ENCODE measurements around the gene KRT80.

DNA sequence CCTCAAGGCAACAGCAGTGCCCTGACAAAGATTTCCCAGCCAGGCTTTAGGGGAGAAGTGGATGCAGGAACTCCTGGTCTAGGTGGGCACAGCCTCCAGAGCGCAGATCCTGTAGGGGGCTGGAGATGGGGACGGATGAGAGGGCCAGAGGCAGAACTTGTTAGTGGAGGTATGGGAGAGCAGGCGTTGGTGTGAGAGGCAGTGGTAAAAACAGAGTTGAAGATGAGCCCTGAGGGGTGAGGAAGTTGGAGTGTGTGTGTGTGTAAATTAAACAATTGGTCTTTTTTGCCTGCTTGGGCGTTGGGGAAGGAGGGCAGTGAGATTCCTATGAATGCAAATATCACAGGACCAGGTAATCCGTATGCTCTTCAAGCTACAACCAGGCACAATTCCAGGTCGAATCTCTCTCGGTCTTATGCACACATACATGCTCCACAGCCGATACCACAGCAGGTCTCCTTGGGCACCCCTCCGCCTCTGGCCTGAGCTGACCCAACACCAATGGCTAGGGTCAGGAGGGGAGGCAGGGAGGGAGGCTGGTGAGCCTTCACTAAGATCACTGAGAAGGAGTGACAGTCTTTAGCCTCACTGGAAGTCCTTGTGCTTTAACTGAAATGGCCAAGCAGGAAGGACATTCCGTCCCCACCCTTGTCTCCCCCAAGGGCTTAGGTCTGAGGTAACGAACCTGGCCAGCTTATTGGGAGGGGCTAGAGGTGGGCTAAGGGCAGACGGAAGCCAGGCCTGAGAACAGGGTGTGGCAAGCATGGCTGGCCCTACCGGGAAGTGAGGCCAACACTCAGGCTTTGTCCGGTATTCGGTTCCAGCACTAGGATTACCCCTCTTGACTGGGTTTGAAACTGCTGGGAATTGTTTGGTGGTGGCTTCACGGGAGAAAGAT is 39.7 kb upstream of the KRT80 start:
- no peak for TF ChIP-seq EZH2 (IDR thresholded peaks at IDR 0.05; ENCODE audit: low read length)
- no peak for TF ChIP-seq CTCF (optimal IDR thresholded peaks at IDR 0.05 in 1 of 3, IDR thresholded peaks at IDR 0.05 in 1 of 3, conservative IDR thresholded peaks at IDR 0.05 in 1 of 3; ENCODE audit: extremely low read depth in 1 of 3, insufficient read depth in 2 of 3, low read length in 3 of 3)
